Keratinocyte (primary cell): ENCODE data around the gene C18orf32. TPM values are rescaled to one million over a fixed set of nuclear protein-coding genes. Genes with fewer than 3 reads are reported as not detected.
"Not testable (repeated sequence)": the region's sequence is repeated elsewhere in the genome, so short reads cannot be mapped to it uniquely, and the experiment has no call there.

Experiments
- DNase-seq: peaks from one replicate; pipeline ENCODE4 v3.0.0-alpha.2; 2011; ENCODE audit warnings: low read depth, missing footprints, low spot score
- FAIRE-seq: peaks from 2 replicates; lab custom pipeline; 2011; peaks lifted over from hg19 to GRCh38; lab: Jason Lieb, UNC
- H2AFZ ChIP-seq: 2 replicates; pipeline ENCODE4 v1.6.0; 2012; ENCODE audit warnings: low read length, control low read depth, inconsistent platforms; ENCODE audit not compliant: control insufficient read depth
- H3K27ac ChIP-seq: 2 replicates; pipeline ENCODE4 v1.5.1; 2011; ENCODE audit warnings: low read length; ENCODE audit not compliant: control insufficient read depth, insufficient read depth
- H3K27me3 ChIP-seq: 3 replicates; pipeline ENCODE4 v1.6.0; 2011; ENCODE audit warnings: low read length; ENCODE audit not compliant: control insufficient read depth, insufficient read depth; ENCODE audit errors: extremely low read depth
- H3K36me3 ChIP-seq, 2 experiments: 2 replicates in 1 of 2; 3 replicates in 1 of 2; pipeline ENCODE4 v1.5.1; 2011; ENCODE audit warnings: low read length in 2 of 2, mild to moderate bottlenecking in 1 of 2; ENCODE audit not compliant: control insufficient read depth in 2 of 2, insufficient read depth in 2 of 2; ENCODE audit errors: extremely low read depth in 1 of 2
- H3K4me1 ChIP-seq: 3 replicates; pipeline ENCODE4 v1.5.1; 2011; ENCODE audit warnings: low read length; ENCODE audit not compliant: control insufficient read depth, insufficient read depth; ENCODE audit errors: extremely low read depth
- H3K4me2 ChIP-seq: 3 replicates; pipeline ENCODE4 v1.6.0; 2011; ENCODE audit warnings: low read depth, low read length; ENCODE audit not compliant: control insufficient read depth, insufficient read depth; ENCODE audit errors: extremely low read depth
- H3K4me3 ChIP-seq, 3 experiments: fragments of 200-600 bp in 1 of 3; sonication (generic) in 1 of 3; 2 replicates in 2 of 3; 3 replicates in 1 of 3; pipeline ENCODE4 v1.5.1; 2011 to 2016; ENCODE audit warnings: low read length in 3 of 3, mild to moderate bottlenecking in 3 of 3, control low read depth in 2 of 3, inconsistent platforms in 1 of 3, low read depth in 1 of 3, mixed read lengths in 1 of 3, mixed run types in 1 of 3, moderate library complexity in 1 of 3; ENCODE audit not compliant: control insufficient read depth in 2 of 3, insufficient read depth in 2 of 3; ENCODE audit errors: extremely low read depth in 1 of 3
- H3K79me2 ChIP-seq: 2 replicates; pipeline ENCODE4 v1.6.0; 2012; ENCODE audit warnings: low read length; ENCODE audit not compliant: control insufficient read depth, insufficient read depth
- H3K9ac ChIP-seq: 3 replicates; pipeline ENCODE4 v1.6.0; 2011; ENCODE audit warnings: low read length; ENCODE audit not compliant: control insufficient read depth, insufficient read depth; ENCODE audit errors: extremely low read depth
- H3K9me1 ChIP-seq: 3 replicates; pipeline ENCODE4 v1.6.0; 2011; ENCODE audit warnings: low read length; ENCODE audit not compliant: control insufficient read depth, insufficient read depth; ENCODE audit errors: extremely low read depth
- H3K9me3 ChIP-seq: 2 replicates; pipeline ENCODE4 v1.5.1; 2012; ENCODE audit warnings: low read depth, low read length; ENCODE audit not compliant: control insufficient read depth
- H4K20me1 ChIP-seq: 3 replicates; pipeline ENCODE4 v1.6.0; 2011; ENCODE audit warnings: low read length; ENCODE audit not compliant: control insufficient read depth, insufficient read depth; ENCODE audit errors: extremely low read depth
- CTCF ChIP-seq, 3 experiments: IDR thresholded peaks in 1 of 3; conservative IDR thresholded peaks in 1 of 3; optimal IDR thresholded peaks in 1 of 3; 2 replicates in 2 of 3; 3 replicates in 1 of 3; pipeline versions ENCODE3 to v1.5.1; 2011; ENCODE audit warnings: low read length in 3 of 3, mild to moderate bottlenecking in 3 of 3, moderate library complexity in 2 of 3, control low read depth in 1 of 3, inconsistent platforms in 1 of 3; ENCODE audit not compliant: insufficient read depth in 2 of 3; ENCODE audit errors: extremely low read depth in 1 of 3
- EZH2 ChIP-seq: IDR thresholded peaks from one replicate; pipeline ENCODE4 v1.6.1; 2012; ENCODE audit warnings: inconsistent platforms, mild to moderate bottlenecking, low read length, moderate library complexity
- dilution Hi-C: fragments of 300-500 bp; cut with MboI; formaldehyde crosslinking; loops from one replicate; pipeline ENCODE4 v1.7.0; 2020; ENCODE audit warnings: low sequenced_read_pairs; ENCODE audit not compliant: extremely low pct_ligation_motif_present
- polyA plus RNA-seq, 5 experiments: library from polyadenylated mRNA; depleted of rRNA in 3 of 5; stranded (reverse) in 3 of 5; stranded (forward) in 1 of 5; unstranded in 1 of 5; fragments of >200 nt; gene quantifications; 1 replicate in 1 of 5; 2 replicates in 3 of 5; 3 replicates in 1 of 5; pipeline versions ENCODE4 v1.2.1 to v1.2.3, GENCODE V29; 2011 to 2012; ENCODE audit warnings: missing spikeins in 2 of 5, low read depth in 1 of 5, low replicate concordance in 1 of 5

C18orf32 gene
- polyA plus RNA-seq, 1 donor (not counting 4 experiments of a cell fraction or from before 2014, with no cell fraction given): 35.7 TPM

- Histone ChIP-seq H3K27ac (no peak overlapping the region), H3K9ac (no peak overlapping the region), H2AFZ (no peak overlapping the region), H3K4me3 (no peak overlapping the region), H3K9me1 (no peaks in the 10 kb centered on the region), H4K20me1 (no peaks in the 10 kb centered on the region), H3K9me3 (no peaks in the 10 kb centered on the region), H3K4me1 (peaks cover 7% of the 10 kb centered on the region), H3K79me2 (no peaks in the 10 kb centered on the region), H3K27me3 (no peaks in the 10 kb centered on the region), H3K36me3 (no peaks in the 10 kb centered on the region), H3K4me2 (no peak overlapping the region)
- dilution Hi-C loops: no loop called here
- FAIRE-seq (no peak), DNase-seq (no peak)
- TF ChIP-seq CTCF (optimal IDR thresholded peaks at IDR 0.05 in 1 of 3, IDR thresholded peaks at IDR 0.05 in 1 of 3, conservative IDR thresholded peaks at IDR 0.05 in 1 of 3; ENCODE audit: extremely low read depth in 1 of 3, insufficient read depth in 2 of 3, low read length in 3 of 3) (no peak), EZH2 (no peak)
These were observed 37.9 kb upstream of the C18orf32 start for GRCh38 chr18:49524951-49525350.

DNA sequence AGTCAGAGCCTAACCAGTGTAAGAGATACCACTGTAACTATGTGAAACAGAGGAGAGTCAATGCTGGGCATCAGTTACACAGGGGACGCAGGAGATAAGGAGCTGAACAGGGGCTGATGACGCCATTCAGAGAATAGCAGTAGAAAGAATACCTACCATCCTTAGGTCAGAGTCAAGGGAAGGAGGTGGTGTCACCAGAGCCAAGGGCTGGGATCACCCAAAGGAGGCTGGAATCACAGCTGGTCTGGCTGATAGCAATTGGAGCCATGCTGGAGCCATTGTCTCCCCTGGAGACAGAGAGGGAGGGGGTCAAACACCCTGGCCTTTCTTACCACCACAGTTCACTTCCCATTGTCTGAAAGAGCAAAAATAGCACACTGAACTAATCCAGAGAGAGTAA is 37.3 kb upstream of the C18orf32 start:
- no peak overlapping the region for H3K4me3 ChIP-seq
- DNase-seq: no peak

GRCh38 chr18:49523580-49524093 is 36.6 kb upstream of the C18orf32 start:
- FAIRE-seq, dilution Hi-C loops, H3K36me3 ChIP-seq, H3K27me3 ChIP-seq, H3K9me1 ChIP-seq, H3K4me2 ChIP-seq, H3K9me3 ChIP-seq, H3K79me2 ChIP-seq, H3K9ac ChIP-seq, DNase-seq, H3K4me1 ChIP-seq, H3K27ac ChIP-seq, H4K20me1 ChIP-seq, H3K4me3 ChIP-seq, H2AFZ ChIP-seq: not testable (repeated sequence)

More for the DNA sequence above, 37.3 kb upstream of the C18orf32 start:
- no peaks in the 10 kb centered on the region for H3K27me3 ChIP-seq
- TF ChIP-seq EZH2: no peak
- TF ChIP-seq CTCF (optimal IDR thresholded peaks at IDR 0.05 in 1 of 3, IDR thresholded peaks at IDR 0.05 in 1 of 3, conservative IDR thresholded peaks at IDR 0.05 in 1 of 3; ENCODE audit: extremely low read depth in 1 of 3, insufficient read depth in 2 of 3, low read length in 3 of 3): no peak
- no peak for FAIRE-seq
- no peak overlapping the region for H3K4me2 ChIP-seq
- H3K79me2 ChIP-seq: no peaks in the 10 kb centered on the region
- no peak overlapping the region for H3K27ac ChIP-seq
- no peak overlapping the region for H3K9ac ChIP-seq
- no peaks in the 10 kb centered on the region for H3K9me1 ChIP-seq
- H4K20me1 ChIP-seq: no peaks in the 10 kb centered on the region
- H2AFZ ChIP-seq: no peak overlapping the region
- no peaks in the 10 kb centered on the region for H3K36me3 ChIP-seq
- dilution Hi-C loops: no loop called here
- no peaks in the 10 kb centered on the region for H3K9me3 ChIP-seq
- peaks cover 7% of the 10 kb centered on the region for H3K4me1 ChIP-seq
